Upper lobe of right lung (tissue), 1 donor: Measurements from ENCODE around the gene BAHCC1. TPM values are rescaled to one million over a fixed set of nuclear protein-coding genes. Genes with fewer than 3 reads are reported as not detected.
A peak's percentile ranks its signal among the peaks of the same experiment; 100 is the strongest.

Experiments
- ATAC-seq: fragments of 200-7000 bp; cut with Tn5 transposase; one replicate; pipeline ENCODE4 v1.9.1; 2020; ENCODE audit warnings: mild to moderate bottlenecking, moderate library complexity
- DNase-seq: peaks from one replicate; pipeline ENCODE4 v3.0.0-alpha.2; 2020
- H3K27ac ChIP-seq: fragments of 200-600 bp; one replicate; pipeline ENCODE4 v1.8.0; 2022
- H3K27me3 ChIP-seq: fragments of 200-600 bp; one replicate; pipeline ENCODE4 v1.8.0; 2022; ENCODE audit warnings: mild to moderate bottlenecking
- H3K36me3 ChIP-seq: fragments of 200-600 bp; one replicate; pipeline ENCODE4 v1.8.0; 2022
- H3K4me1 ChIP-seq: fragments of 200-600 bp; one replicate; pipeline ENCODE4 v1.8.0; 2022
- H3K4me3 ChIP-seq: fragments of 200-600 bp; one replicate; pipeline ENCODE4 v1.8.0; 2022; ENCODE audit warnings: mild to moderate bottlenecking
- H3K9me3 ChIP-seq: fragments of 200-600 bp; one replicate; pipeline ENCODE4 v1.8.0; 2022
- intact Hi-C: fragments of 100-400 bp; cut with DNase I; formaldehyde crosslinking; loops from one replicate; pipeline ENCODE4 v1.11.0; 2022
- total RNA-seq: library from RNA; stranded (reverse); fragmentation: NEBNext Ultra II Directional; extraction: Animal tissue kit (Norgen Biotek cat#: 25700); gene quantifications from one replicate; pipeline ENCODE4 v1.2.1, GENCODE V29; 2021
- TF ChIP-seq, protein P1 (sequence below): fragments of 200-600 bp; IDR thresholded peaks from one replicate; pipeline ENCODE4 v1.8.0; 2022; ENCODE audit warnings: antibody characterized with exemption
- donor health status: DM: no; HTN: yes; CAD: no; lungs with severe emphysema.

Gene BAHCC1
- total RNA-seq, 1 donor from 2014 or later, result 23.3 TPM

GRCh38 chr17:81509207-81509971 is 114.1 kb downstream of the BAHCC1 start:
- Histone ChIP-seq H3K36me3 (peaks cover 34% of the 10 kb centered on the region), H3K4me1 (peaks cover 18% of the 10 kb centered on the region), H3K27ac (peak overlapping the region; percentile 90), H3K9me3 (no peaks in the 10 kb centered on the region), H3K27me3 (no peaks in the 10 kb centered on the region), H3K4me3 (peak overlapping the region; percentile 94)
- intact Hi-C loops, result no loop called here
- no peak for DNase-seq
- TF ChIP-seq, protein P1, sequence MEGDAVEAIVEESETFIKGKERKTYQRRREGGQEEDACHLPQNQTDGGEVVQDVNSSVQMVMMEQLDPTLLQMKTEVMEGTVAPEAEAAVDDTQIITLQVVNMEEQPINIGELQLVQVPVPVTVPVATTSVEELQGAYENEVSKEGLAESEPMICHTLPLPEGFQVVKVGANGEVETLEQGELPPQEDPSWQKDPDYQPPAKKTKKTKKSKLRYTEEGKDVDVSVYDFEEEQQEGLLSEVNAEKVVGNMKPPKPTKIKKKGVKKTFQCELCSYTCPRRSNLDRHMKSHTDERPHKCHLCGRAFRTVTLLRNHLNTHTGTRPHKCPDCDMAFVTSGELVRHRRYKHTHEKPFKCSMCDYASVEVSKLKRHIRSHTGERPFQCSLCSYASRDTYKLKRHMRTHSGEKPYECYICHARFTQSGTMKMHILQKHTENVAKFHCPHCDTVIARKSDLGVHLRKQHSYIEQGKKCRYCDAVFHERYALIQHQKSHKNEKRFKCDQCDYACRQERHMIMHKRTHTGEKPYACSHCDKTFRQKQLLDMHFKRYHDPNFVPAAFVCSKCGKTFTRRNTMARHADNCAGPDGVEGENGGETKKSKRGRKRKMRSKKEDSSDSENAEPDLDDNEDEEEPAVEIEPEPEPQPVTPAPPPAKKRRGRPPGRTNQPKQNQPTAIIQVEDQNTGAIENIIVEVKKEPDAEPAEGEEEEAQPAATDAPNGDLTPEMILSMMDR, result no peak
- no peak for ATAC-seq

GRCh38 chr17:81509972-81510784 is 114.9 kb downstream of the BAHCC1 start:
- H3K4me1 ChIP-seq, result peaks cover 18% of the 10 kb centered on the region
- peaks cover 34% of the 10 kb centered on the region for H3K36me3 ChIP-seq
- H3K9me3 ChIP-seq, result no peaks in the 10 kb centered on the region
- intact Hi-C loops, result no loop called here
- peak overlapping the region; percentile 94 for H3K4me3 ChIP-seq
- peak overlapping the region; percentile 90 for H3K27ac ChIP-seq
- TF ChIP-seq, protein P1, result no peak
- ATAC-seq (no peak), DNase-seq (no peak)
- no peaks in the 10 kb centered on the region for H3K27me3 ChIP-seq

GRCh38 chr17:81510785-81511553 is 115.7 kb downstream of the BAHCC1 start:
- no peak for ATAC-seq
- H3K4me3 ChIP-seq, result peak overlapping the region; percentile 94
- no peak for DNase-seq
- H3K4me1 ChIP-seq, result peaks cover 24% of the 10 kb centered on the region
- peaks cover 34% of the 10 kb centered on the region for H3K36me3 ChIP-seq
- H3K27ac ChIP-seq, result peak overlapping the region; percentile 90
- no peaks in the 10 kb centered on the region for H3K9me3 ChIP-seq
- intact Hi-C loops, result no loop called here
- H3K27me3 ChIP-seq, result no peaks in the 10 kb centered on the region
- TF ChIP-seq, protein P1, result no peak

GRCh38 chr17:81511554-81511803 is 116.2 kb downstream of the BAHCC1 start:
- no peaks in the 10 kb centered on the region for H3K27me3 ChIP-seq
- H3K36me3 ChIP-seq, result peaks cover 34% of the 10 kb centered on the region
- peak overlapping the region; percentile 90 for H3K27ac ChIP-seq
- ATAC-seq (no peak), DNase-seq (no peak)
- intact Hi-C loops, result no loop called here
- H3K4me1 ChIP-seq, result peaks cover 29% of the 10 kb centered on the region
- peak overlapping the region; percentile 94 for H3K4me3 ChIP-seq
- H3K9me3 ChIP-seq, result no peaks in the 10 kb centered on the region
- TF ChIP-seq, protein P1, result no peak

DNA sequence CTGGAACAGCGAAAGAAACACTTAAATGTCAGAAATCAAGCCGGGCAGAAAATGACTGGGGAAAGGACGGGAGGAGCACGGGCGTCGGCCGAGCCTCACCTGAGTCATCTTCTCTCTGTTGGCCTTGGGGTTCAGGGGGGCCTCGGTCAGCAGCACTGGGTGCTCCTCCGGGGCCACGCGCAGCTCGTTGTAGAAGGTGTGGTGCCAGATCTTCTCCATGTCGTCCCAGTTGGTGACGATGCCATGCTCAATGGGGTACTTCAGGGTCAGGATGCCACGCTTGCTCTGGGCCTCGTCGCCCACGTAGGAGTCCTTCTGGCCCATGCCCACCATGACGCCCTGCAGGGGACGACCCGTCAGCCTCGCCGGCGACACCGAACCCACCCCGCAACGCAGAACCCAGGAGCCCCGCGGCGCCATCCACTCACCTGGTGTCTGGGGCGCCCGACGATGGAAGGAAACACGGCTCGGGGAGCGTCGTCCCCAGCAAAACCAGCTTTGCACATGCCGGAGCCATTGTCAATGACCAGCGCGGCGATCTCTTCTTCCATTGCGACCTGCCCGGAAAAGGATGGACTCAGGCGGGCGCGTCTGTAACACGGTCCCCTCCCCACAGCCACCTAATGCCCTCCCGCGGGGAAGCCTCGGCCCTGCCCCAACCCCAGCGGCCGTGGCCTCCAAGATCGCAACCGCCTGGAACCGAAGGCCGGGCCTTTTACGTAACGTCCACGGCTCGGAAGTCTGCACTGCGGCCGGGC is 116.7 kb downstream of the BAHCC1 start:
- TF ChIP-seq, protein P1, result no peak
- H3K4me3 ChIP-seq, result peak overlapping the region; percentile 94
- DNase-seq, result no peak
- H3K27ac ChIP-seq, result peak overlapping the region; percentile 90
- intact Hi-C loops, result no loop called here
- H3K9me3 ChIP-seq, result no peaks in the 10 kb centered on the region
- H3K4me1 ChIP-seq, result peaks cover 34% of the 10 kb centered on the region
- H3K36me3 ChIP-seq, result peaks cover 34% of the 10 kb centered on the region
- no peaks in the 10 kb centered on the region for H3K27me3 ChIP-seq
- ATAC-seq, result peak; percentile 1
